K562 (cell line): ENCODE results near the gene KAZALD1. TPM values are rescaled to one million over a fixed set of nuclear protein-coding genes. Genes with fewer than 3 reads are reported as not detected.

Experiments
- ATAC-seq: fragments of 200-7000 bp; cut with Tn5 transposase; 3 replicates; pipeline ENCODE4 v1.9.1; 2020; ENCODE audit warnings: moderate library complexity
- BruUV-seq: library from RNA; stranded (reverse); fragments of 400-500 nt; replicated peaks from 2 replicates; lab custom pipeline; 2021; lab: Mats Ljungman, UMichigan
- CTCF ChIA-PET: fragments of 300-600 bp; formaldehyde crosslinking; extraction: SDS; loops from one replicate; lab custom pipeline; 2021; ENCODE audit warnings: low intra/inter-chr PET ratio; lab: Yijun Ruan, JAX
- POLR2A ChIA-PET: fragments of 300-600, 350-650 bp; sonication (Branson Sonifier 250); formaldehyde crosslinking; extraction: SDS; loops from one replicate; lab custom pipeline; 2021; ENCODE audit warnings: antibody characterized with exemption, inconsistent platforms; lab: Yijun Ruan, JAX
- DNase-seq, 4 experiments: peaks; one replicate each; pipeline versions ENCODE4 v3.0.0 to v3.0.0-alpha.2; 2011 to 2018; ENCODE audit warnings: low spot score in 3 of 4, mixed read lengths in 3 of 4; ENCODE audit errors: extremely low read depth in 1 of 4
- FAIRE-seq: peaks from 2 replicates; lab custom pipeline; 2011; peaks lifted over from hg19 to GRCh38; lab: Jason Lieb, UNC
- H2AFZ ChIP-seq: 2 replicates; pipeline ENCODE4 v1.6.0; 2011; ENCODE audit warnings: low read depth, low read length, control low read depth, inconsistent platforms
- H3K27ac ChIP-seq: fragments of 200-600 bp; 3 replicates; pipeline ENCODE4 v1.8.0; 2011; ENCODE audit warnings: low read depth, mild to moderate bottlenecking, control low read depth, inconsistent platforms, low read length, moderate library complexity, mixed read lengths; ENCODE audit errors: extremely low read depth
- H3K27me3 ChIP-seq, 2 experiments: fragments of 300-600 bp in 1 of 2; 2 replicates in 1 of 2; 3 replicates in 1 of 2; pipeline versions ENCODE4 v1.6.0 to v1.8.0; 2011; ENCODE audit warnings: inconsistent platforms in 2 of 2, low read length in 2 of 2, mild to moderate bottlenecking in 1 of 2, mixed read lengths in 1 of 2, moderate library complexity in 1 of 2; ENCODE audit not compliant: control insufficient read depth in 2 of 2, insufficient read depth in 2 of 2
- H3K36me3 ChIP-seq: fragments of 300-600 bp; 3 replicates; pipeline ENCODE4 v1.8.0; 2011; ENCODE audit warnings: mild to moderate bottlenecking, low read length, inconsistent platforms; ENCODE audit not compliant: control insufficient read depth, insufficient read depth
- H3K4me1 ChIP-seq, 2 experiments: fragments of 200-600 bp in 1 of 2; replicated peaks in 1 of 2; 2 replicates in 1 of 2; 3 replicates in 1 of 2; pipeline versions ENCODE4 v1.5.1 to v1.8.0; 2011; ENCODE audit warnings: inconsistent platforms in 2 of 2, low read length in 2 of 2, mild to moderate bottlenecking in 1 of 2, mixed read lengths in 1 of 2, moderate library complexity in 1 of 2; ENCODE audit not compliant: control insufficient read depth in 2 of 2, insufficient read depth in 2 of 2
- H3K4me2 ChIP-seq: 2 replicates; pipeline ENCODE4 v1.6.1; 2011; ENCODE audit warnings: low read length, control low read depth, inconsistent platforms, mixed read lengths; ENCODE audit not compliant: insufficient read depth
- H3K4me3 ChIP-seq: fragments of 200-600 bp; sonication (generic), shearing (Covaris generic); 2 replicates; pipeline ENCODE4 v1.5.1; 2016; ENCODE audit warnings: control low read depth, inconsistent platforms
- H3K79me2 ChIP-seq: fragments of 200-600 bp; 3 replicates; pipeline ENCODE4 v1.8.0; 2011; ENCODE audit warnings: low read length, inconsistent platforms; ENCODE audit not compliant: control insufficient read depth, insufficient read depth
- H3K9ac ChIP-seq, 2 experiments: 2 replicates each; pipeline versions ENCODE4 v1.6.0 to v1.6.1; 2011; ENCODE audit warnings: low read depth in 2 of 2, low read length in 2 of 2, control low read depth in 1 of 2, inconsistent platforms in 1 of 2, mild to moderate bottlenecking in 1 of 2, mixed read lengths in 1 of 2; ENCODE audit not compliant: insufficient read depth in 1 of 2
- H3K9me1 ChIP-seq: one replicate; pipeline ENCODE4 v1.6.0; 2011; ENCODE audit warnings: inconsistent platforms, mild to moderate bottlenecking, low read length, moderate library complexity; ENCODE audit not compliant: control insufficient read depth, insufficient read depth
- H3K9me3 ChIP-seq: replicated peaks from 2 replicates; pipeline ENCODE4 v1.5.1; 2011; ENCODE audit warnings: low read depth, low read length, inconsistent platforms; ENCODE audit not compliant: control insufficient read depth, insufficient read depth
- H4K20me1 ChIP-seq: replicated peaks from 2 replicates; pipeline ENCODE4 v1.6.1; 2011; ENCODE audit warnings: low read length, inconsistent platforms, mixed read lengths; ENCODE audit not compliant: control insufficient read depth, insufficient read depth
- CTCF ChIP-seq, 3 experiments: IDR thresholded peaks in 2 of 3; conservative IDR thresholded peaks in 1 of 3; 2 replicates each; pipeline ENCODE4 v1.5.1; 2011 to 2012; ENCODE audit warnings: low read length in 3 of 3, mild to moderate bottlenecking in 3 of 3, control low read depth in 2 of 3, improper control_type of control experiment in 1 of 3, inconsistent platforms in 1 of 3, low read depth in 1 of 3, mixed read lengths in 1 of 3, moderate library complexity in 1 of 3; ENCODE audit not compliant: insufficient read depth in 2 of 3
- E2F8 ChIP-seq: fragments of 450-650 bp; IDR thresholded peaks from 2 replicates; pipeline ENCODE4 v1.7.1; 2018; ENCODE audit warnings: mild to moderate bottlenecking, low read depth; ENCODE audit not compliant: partially characterized antibody
- ETV6 ChIP-seq, 3 experiments: fragments of 150-350 bp in 1 of 3; sonication (generic) in 1 of 3; formaldehyde crosslinking in 1 of 3; IDR thresholded peaks; 2 replicates each; pipeline versions ENCODE4 v1.6.1 to v1.8.0; 2014 to 2022; ENCODE audit warnings: borderline replicate concordance in 2 of 3, low read depth in 2 of 3, antibody characterized with exemption in 1 of 3, low read length in 1 of 3, mild to moderate bottlenecking in 1 of 3, missing genetic modification reagents in 1 of 3
- GTF2E2 ChIP-seq: fragments of 200-800 bp; sonication (Bioruptor generic); IDR thresholded peaks from 2 replicates; pipeline ENCODE4 v1.6.1; 2016; ENCODE audit warnings: missing genetic modification characterization, missing compliant biosample characterization
- MIER1 ChIP-seq: fragments of 450-650 bp; IDR thresholded peaks from 2 replicates; pipeline ENCODE4 v1.6.1; 2016; ENCODE audit warnings: antibody characterized with exemption, mild to moderate bottlenecking, low read depth
- NCOA1 ChIP-seq: fragments of 450-650 bp; IDR thresholded peaks from 2 replicates; pipeline ENCODE4 v1.6.1; 2016; ENCODE audit warnings: low read depth
- RNF2 ChIP-seq: sonication (generic); IDR thresholded peaks from 2 replicates; pipeline ENCODE4 v1.6.1; 2016
- SMAD2 ChIP-seq: fragments of 150-350 bp; IDR thresholded peaks from 2 replicates; pipeline ENCODE4 v1.6.1; 2014; ENCODE audit warnings: low read depth, mild to moderate bottlenecking, low read length
- ZNF696 ChIP-seq: fragments of 250-450 bp; sonication (Bioruptor Pico); conservative IDR thresholded peaks from 2 replicates; pipeline ENCODE4 v1.4.0; 2020; ENCODE audit warnings: mild to moderate bottlenecking, moderate library complexity
- WGBS: fragments of 100-300 bp; shearing (Covaris generic); methylation state at CpG from one replicate; pipeline ENCODE4 v1.1.6; 2016; ENCODE audit warnings: low coverage, mixed read lengths; ENCODE audit not compliant: insufficient coverage; ENCODE audit errors: missing lambda C conversion rate; 5-methylcytosine and 5-hydroxymethylcytosine counted together
- in situ Hi-C: fragments of 300-500 bp; cut with MboI; formaldehyde crosslinking; loops from 4 replicates; pipeline ENCODE4 v1.15.0; 2018; ENCODE audit warnings: inconsistent platforms, mixed read lengths
- intact Hi-C: fragments of 100-400 bp; cut with micrococcal nuclease; formaldehyde crosslinking; loops from 2 replicates; pipeline ENCODE4 v1.14.2; 2022
- polyA plus RNA-seq, 8 experiments: library from polyadenylated mRNA; depleted of rRNA in 4 of 8; stranded (reverse) in 5 of 8; unstranded in 3 of 8; fragments of >200 nt; fragmentation: Nextera tagmentation in 2 of 8; fragmentation: Illumina TruSeq in 1 of 8; extraction: Ambion mirVana in 2 of 8; extraction: Trizol in 1 of 8; gene quantifications; 2 replicates each; pipeline versions ENCODE4 v1.2.1 to v1.2.3, GENCODE V29; 2011 to 2014; ENCODE audit warnings: inconsistent platforms in 1 of 8, missing spikeins in 1 of 8
- total RNA-seq, 7 experiments: library from RNA; depleted of rRNA in 6 of 7; stranded (reverse); fragments of >200 nt in 6 of 7; fragmentation: Illumina TruSeq in 2 of 7; extraction: Trizol in 2 of 7; gene quantifications; 2 replicates each; pipeline versions ENCODE4 v1.2.1 to v1.2.3, GENCODE V29; 2011 to 2021; ENCODE audit warnings: low replicate concordance in 1 of 7
- TF ChIP-seq, protein P1 (sequence below): fragments of 450-650 bp; IDR thresholded peaks from 2 replicates; pipeline ENCODE4 v1.6.1; 2014; ENCODE audit warnings: low read depth, mild to moderate bottlenecking, moderate library complexity, borderline replicate concordance
- TF ChIP-seq, protein P2 (sequence below): sonication (generic); formaldehyde crosslinking; IDR thresholded peaks from 2 replicates; pipeline ENCODE4 v1.8.0; 2023; ENCODE audit warnings: mild to moderate bottlenecking, missing genetic modification reagents

The KAZALD1 gene
- total and polyA plus RNA-seq, 9 of the 15 experiments (the other 6 are each of a cell fraction or from before 2014, with no cell fraction given), result 0.15 to 10.0 (median 4.9) TPM

DNA sequence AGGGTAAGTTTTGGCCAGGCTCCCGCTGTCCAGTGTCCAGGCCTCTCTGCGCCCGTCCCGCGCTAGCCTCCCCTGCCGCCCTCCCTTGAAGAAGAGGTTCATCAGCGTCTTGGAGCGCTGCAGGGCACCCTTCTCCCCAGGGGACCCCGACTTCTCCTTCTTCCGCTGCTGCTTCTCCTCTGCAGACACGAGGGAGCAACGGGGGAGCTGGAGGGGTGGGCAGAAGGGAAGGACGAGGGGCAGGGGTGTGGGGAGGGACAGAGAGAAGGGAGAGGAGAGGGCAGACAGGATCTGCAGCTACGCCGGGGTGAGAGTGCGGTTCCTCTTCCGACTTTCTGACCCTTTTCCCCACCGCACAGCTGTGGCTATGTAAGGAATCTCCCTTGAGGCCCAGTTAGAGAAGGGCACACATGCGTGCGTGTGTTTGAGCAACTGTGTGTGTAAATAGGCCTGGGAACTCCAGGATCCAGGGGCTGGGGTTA, 43.6 kb upstream of the KAZALD1 start:
- Histone ChIP-seq H3K79me2 (no peaks in the 10 kb centered on the region), H3K9me1 (no peaks in the 10 kb centered on the region), H3K27me3 (no peaks in the 10 kb centered on the region), H3K9ac (no peak overlapping the region), H3K36me3 (no peaks in the 10 kb centered on the region), H4K20me1 (no peaks in the 10 kb centered on the region), H3K4me2 (no peak overlapping the region), H3K9me3 (no peaks in the 10 kb centered on the region), H3K4me3 (no peak overlapping the region), H3K4me1 (peaks cover 0 to 13% of the 10 kb centered on the region in 2 experiments; a peak in 4 of 5 replicates), H3K27ac (no peak overlapping the region), H2AFZ (peak overlapping the region; percentile 72; the same call in 1 of the 2 replicates)
- POLR2A ChIA-PET, result interaction anchor here (0.6 to 1.0 kb wide), 2 partner anchors 36 to 139 kb away, joined by 3 read pairs; no protein-coding TSS in a partner anchor
- no peak for DNase-seq
- no peak for ATAC-seq
- BruUV-seq, result no TSS peak
- CTCF ChIA-PET, result interaction anchor here (1.7 kb wide), 1 partner anchor 49 kb away, joined by 18 read pairs; no protein-coding TSS in a partner anchor
- 64% methylated on average over 5 of the region's 20 CpGs for WGBS
- in situ Hi-C loops, result loop anchor here (10.0 kb wide), 1 partner anchor 463 kb away; no protein-coding TSS in a partner anchor
- no peak for FAIRE-seq
- intact Hi-C loops, result loop anchor here (10.0 kb wide), 1 partner anchor 47 kb away; the partner anchor contains the start of gene KAZALD1
- TF ChIP-seq ZNF696 (no peak), E2F8 (no peak), GTF2E2 (tag) (no peak), NCOA1 (no peak), RNF2 (no peak), CTCF (IDR thresholded peaks at IDR 0.05 in 2 of 3, conservative IDR thresholded peaks at IDR 0.05 in 1 of 3; ENCODE audit: insufficient read depth in 2 of 3, low read depth in 1 of 3, low read length in 3 of 3) (no peak), MIER1 (no peak), SMAD2 (no peak), ETV6 (IDR thresholded peaks at IDR 0.05; ENCODE audit: borderline replicate concordance in 1 of 2, low read depth in 2 of 2, low read length in 1 of 2) (no peak), ETV6 (CRISPR knock-in tag; IDR thresholded peaks at IDR 0.05; ENCODE audit: borderline replicate concordance) (no peak)
- TF ChIP-seq, protein P1, sequence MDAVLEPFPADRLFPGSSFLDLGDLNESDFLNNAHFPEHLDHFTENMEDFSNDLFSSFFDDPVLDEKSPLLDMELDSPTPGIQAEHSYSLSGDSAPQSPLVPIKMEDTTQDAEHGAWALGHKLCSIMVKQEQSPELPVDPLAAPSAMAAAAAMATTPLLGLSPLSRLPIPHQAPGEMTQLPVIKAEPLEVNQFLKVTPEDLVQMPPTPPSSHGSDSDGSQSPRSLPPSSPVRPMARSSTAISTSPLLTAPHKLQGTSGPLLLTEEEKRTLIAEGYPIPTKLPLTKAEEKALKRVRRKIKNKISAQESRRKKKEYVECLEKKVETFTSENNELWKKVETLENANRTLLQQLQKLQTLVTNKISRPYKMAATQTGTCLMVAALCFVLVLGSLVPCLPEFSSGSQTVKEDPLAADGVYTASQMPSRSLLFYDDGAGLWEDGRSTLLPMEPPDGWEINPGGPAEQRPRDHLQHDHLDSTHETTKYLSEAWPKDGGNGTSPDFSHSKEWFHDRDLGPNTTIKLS, result no peak
- TF ChIP-seq, protein P2, sequence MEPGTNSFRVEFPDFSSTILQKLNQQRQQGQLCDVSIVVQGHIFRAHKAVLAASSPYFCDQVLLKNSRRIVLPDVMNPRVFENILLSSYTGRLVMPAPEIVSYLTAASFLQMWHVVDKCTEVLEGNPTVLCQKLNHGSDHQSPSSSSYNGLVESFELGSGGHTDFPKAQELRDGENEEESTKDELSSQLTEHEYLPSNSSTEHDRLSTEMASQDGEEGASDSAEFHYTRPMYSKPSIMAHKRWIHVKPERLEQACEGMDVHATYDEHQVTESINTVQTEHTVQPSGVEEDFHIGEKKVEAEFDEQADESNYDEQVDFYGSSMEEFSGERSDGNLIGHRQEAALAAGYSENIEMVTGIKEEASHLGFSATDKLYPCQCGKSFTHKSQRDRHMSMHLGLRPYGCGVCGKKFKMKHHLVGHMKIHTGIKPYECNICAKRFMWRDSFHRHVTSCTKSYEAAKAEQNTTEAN (CRISPR knock-in tag), result no peak
